Activated CD4-positive, alpha-beta T cell treated with anti-CD3 and anti-CD28 coated beads for 4 hours (primary cell): Measurements from ENCODE around the gene OLIG3.

Experiments
- DNase-seq, 2 donors: peaks; one replicate each; pipeline ENCODE4 v3.0.0-alpha.2; 2020

Gene OLIG3

GRCh38 chr6:137495703-137496336 lies 1.6 kb upstream of the OLIG3 start:
- no peak for DNase-seq

DNA sequence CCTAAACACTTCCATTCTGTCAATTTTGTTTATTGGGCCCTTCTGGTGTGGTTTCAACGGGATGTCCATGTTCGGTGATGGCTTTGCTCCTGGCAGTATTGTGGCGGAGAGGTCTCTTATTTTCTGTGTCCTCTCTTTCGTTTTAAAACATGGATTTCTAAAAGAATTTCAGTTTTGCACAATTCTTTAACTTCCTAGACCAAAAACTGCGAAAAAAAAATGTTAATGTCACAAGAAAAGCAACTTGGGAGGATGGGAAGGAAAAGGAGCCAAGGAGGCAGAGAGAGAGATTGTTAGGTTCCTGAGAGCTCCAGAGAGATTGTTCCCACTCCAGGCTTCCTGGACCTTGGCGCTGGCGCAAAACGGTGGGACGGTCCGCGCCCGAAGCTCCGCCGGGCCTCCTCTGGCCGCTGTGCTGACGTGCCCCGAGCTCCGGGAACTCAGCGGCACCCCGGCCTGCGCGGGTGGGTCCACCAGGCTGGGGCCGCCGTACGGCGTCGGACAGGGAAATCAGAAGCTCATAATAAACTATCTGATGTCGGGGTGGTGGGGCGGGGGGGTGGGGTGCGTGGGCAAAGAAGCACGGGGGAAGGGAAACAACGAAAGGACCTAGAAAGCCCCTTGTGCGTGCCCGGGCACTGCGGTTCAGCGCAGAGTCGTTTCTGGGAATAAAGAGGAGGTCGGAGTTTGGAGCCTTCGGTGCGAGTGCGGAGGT lies 951 bp upstream of the OLIG3 start:
- DNase-seq, result no peak

- no peak for DNase-seq
Observed at GRCh38 chr6:137493218-137494038, 766 bp downstream of the OLIG3 start.

- DNase-seq, result no peak
Observed at GRCh38 chr6:137492289-137493217, 1.6 kb downstream of the OLIG3 start.

DNA sequence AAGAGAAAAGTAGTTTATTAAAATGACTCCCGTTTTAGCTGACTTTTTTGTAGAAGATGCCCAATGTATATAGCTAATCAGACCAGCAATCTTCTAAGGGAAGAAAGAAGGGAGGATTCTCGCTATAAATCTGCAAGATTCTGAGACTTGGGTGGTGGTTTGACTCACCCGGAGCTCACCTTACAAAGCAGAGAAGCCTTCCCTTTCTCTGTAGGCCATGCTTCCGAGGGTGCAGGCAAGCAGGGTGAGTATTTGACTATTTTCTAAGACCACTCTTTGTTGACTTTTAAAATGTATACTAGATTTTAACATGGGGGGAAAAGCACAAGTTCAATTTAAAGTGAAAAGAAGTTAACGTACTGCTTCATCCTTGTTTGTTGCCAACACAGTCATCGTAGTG lies 2.7 kb downstream of the OLIG3 start:
- DNase-seq, result no peak

- no peak for DNase-seq
Observed at GRCh38 chr6:137490961-137491360, 3.2 kb downstream of the OLIG3 start.

DNA sequence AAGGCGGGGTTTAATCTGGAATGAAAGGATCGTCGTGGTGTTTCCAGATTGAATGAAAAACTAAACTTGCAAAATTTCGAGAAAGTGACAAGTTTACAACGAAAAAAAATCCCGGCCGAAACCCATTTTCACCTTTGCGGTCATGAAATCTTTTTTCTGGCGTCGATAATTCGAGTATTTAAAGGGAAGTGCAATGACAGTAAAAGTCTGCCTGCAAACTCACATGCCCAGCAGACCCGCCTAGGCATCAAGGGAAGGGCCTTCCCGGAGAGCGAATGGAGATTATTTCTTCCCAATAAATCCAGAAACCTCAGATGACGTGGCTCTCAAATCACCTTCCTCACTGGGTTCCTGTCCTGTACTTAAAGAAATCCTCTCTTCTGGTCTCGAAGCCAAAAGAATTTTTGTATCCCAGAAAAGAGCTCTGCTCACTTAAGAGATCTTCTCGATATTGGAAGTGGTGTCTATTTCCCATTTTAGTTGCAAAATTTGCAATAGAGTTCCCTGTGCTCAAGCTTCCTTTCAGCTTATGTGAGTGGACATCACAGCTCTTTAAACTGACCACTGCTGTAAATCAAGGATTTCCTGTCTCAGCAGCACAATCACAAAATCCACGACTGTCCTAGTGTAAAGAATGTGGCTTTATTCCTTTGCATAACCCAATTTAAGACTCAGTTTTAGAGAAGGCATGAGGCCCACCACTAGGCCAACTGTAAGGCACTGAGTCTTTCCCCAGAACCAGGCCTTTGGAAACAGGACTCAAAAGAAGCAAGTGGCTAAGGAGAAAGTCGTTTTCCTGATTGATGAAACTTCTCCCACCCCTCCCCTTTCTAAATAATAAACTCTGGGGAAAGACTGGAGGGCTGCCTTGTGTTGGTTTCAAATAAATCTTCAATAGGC lies 3.9 kb downstream of the OLIG3 start:
- DNase-seq, result no peak

DNA sequence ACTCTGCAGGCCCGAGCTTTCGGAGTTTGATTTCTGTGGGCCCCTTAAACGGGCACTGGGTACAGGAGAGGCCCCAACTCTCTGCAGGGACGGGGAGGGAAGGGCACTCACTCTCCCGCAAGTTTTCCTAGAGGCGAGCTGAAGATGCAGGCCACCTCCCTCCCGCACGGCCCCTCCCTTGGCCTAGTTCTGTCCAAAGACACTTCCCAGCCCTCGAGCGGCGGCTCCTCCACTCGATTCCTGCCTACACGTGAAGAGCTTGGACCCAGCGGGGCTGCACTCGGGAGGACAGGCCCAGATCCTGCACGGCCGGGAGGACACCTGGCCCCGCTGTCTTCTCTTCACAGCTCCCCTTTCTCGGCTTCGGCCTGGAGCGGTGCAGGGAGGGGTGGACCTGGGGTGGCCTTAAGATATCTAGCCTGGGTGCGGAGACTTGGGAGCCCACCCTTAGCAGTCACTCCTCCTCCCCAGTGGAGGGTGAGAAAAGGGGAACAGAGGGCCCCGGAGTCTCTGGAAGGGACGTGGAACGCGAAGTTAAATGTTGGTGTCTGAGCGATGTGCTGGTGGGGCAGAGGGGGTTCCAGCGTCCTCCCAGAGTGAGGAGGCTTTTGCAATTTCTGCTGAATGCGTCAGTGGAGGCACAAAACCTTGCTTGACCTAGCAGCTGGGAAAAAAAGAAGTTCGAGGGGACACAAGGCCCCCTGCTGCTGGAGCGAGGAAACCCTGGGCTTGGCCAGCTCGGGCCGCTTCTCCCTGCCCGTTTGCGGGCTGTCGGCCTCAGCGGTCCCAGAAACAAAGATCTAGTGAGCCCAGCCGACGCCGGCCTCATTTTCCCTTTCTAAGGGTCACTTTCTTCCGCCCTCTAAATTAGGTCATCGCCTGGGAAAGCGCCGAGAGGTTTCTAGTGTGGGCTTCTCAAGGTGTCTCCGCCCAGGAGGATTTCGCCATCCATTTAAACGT lies 4.9 kb downstream of the OLIG3 start:
- no peak for DNase-seq

GRCh38 chr6:137488150-137489045 lies 5.8 kb downstream of the OLIG3 start:
- DNase-seq, result no peak

GRCh38 chr6:137487869-137488149 lies 6.4 kb downstream of the OLIG3 start:
- no peak for DNase-seq

DNA sequence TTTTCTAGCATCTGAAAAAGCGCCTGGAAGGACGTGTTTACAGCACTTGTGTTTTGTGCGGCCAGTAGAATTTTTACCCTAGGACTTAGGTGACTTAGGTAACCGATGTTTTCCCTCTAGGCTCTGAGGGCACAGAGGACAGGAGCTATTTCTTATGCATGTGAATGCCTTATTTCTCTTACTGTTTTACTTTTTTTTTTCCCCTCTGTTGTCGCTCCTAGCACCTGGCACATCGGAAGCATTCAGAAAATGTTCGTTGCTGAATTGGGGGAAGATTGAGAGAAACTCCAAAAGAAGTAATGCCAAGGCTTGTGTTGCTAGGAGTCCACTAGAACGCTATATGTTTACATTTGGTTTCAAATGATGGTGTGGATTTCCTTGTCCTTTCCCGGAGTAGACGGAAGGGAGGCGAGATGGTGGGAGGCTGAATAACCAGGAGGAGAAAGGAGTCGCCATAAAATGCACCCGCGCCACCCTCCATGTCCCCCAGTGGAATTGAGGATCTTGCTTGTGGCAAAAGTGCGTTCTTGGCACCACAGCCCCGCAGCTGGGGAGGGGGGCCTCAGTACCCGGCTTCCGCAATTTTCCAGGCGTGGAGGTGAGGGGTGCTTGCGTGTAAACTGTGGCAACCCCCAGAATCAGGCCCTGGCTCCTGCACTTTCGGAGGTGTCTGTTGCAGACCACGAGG lies 6.9 kb downstream of the OLIG3 start:
- no peak for DNase-seq

GRCh38 chr6:137486416-137486815 lies 7.8 kb downstream of the OLIG3 start:
- DNase-seq, result no peak

DNA sequence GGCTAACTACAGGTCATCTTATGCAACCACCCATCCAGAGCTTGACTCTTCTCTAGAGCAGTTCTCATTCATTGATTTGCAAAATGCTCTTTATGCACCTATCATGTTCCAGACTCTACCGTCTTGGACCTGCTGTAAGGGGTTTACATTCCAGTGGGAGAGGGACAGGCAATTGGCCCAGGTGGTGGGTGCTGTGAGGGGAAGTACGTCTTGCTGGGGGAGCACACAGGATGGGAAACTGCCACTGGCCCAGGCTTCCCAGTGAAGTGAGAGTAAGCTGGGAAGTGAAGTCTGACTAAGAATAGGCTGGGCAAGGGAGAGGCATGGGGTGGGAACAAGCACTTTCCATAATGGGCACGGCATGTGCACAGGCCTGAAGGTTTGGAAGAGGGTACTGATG lies 13.8 kb downstream of the OLIG3 start:
- no peak for DNase-seq

- DNase-seq, result no peak
Observed at GRCh38 chr6:137475103-137475502, 19.1 kb downstream of the OLIG3 start.

GRCh38 chr6:137473598-137473997 lies 20.6 kb downstream of the OLIG3 start:
- no peak for DNase-seq

- no peak for DNase-seq
Observed at GRCh38 chr6:137472641-137473137, 21.5 kb downstream of the OLIG3 start.

DNA sequence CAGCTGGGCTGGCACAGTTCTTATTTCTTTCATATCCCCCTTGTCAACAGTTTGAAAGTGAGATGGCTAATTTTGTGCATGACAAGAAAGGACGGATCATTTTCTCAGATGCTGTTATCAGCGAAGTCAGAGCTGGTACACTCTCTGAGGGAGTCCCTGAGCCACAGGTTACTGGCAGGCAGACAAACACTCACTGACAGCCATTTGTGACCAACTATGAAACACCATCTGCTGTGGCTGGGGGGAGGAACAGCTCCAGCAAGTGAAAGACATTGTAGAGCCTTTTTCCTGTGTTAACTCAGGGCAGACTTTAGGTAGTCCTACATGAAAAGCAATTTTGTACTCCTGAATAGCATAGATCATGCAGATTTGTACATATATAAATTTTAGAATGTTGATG lies 22.2 kb downstream of the OLIG3 start:
- DNase-seq, result no peak

GRCh38 chr6:137471497-137471896 lies 22.7 kb downstream of the OLIG3 start:
- no peak for DNase-seq

DNA sequence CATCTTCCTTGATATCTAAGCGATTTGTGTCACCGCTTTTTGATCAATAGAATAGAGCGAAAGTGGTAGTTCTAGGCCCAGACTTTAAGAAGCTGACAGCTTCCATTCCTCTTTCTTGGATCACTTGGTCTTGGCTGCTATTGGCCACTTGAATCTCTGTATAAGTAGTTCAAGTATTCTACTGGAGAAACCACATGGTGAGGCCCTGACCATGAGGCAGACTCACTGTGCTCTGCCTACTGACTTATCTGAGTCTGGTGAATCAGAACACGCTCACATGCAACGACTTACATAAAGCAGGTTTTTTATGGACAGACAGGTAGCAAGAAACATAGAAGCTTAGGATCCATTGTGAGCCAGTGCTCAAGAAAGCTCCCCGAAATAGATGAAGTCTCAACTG lies 27.0 kb downstream of the OLIG3 start:
- DNase-seq, result no peak
